Caco-2 (cell line): ENCODE measurements around the gene BTRC. TPM values are rescaled to one million over a fixed set of nuclear protein-coding genes. Genes with fewer than 3 reads are reported as not detected.

ENCODE experiments used
- BruUV-seq: library from RNA; stranded (reverse); fragments of 400-500 nt; replicated peaks from 2 replicates; lab custom pipeline; 2021; lab: Mats Ljungman, UMichigan
- CTCF ChIA-PET: fragments of 300-600 bp; sonication (Branson Sonifier 250); formaldehyde crosslinking; loops from one replicate; lab custom pipeline; 2022; ENCODE audit warnings: antibody characterized with exemption; lab: Charles Lee
- POLR2A ChIA-PET: fragments of 300-600 bp; sonication (Branson Sonifier 250); formaldehyde crosslinking; loops from one replicate; lab custom pipeline; 2022; ENCODE audit warnings: antibody characterized with exemption; lab: Charles Lee
- DNase-seq, 2 experiments: peaks; one replicate each; pipeline versions ENCODE4 v3.0.0 to v3.0.0-alpha.2; 2020 to 2022
- H3K27me3 ChIP-seq: replicated peaks from 2 replicates; pipeline ENCODE4 v1.6.0; 2011; ENCODE audit warnings: low read length; ENCODE audit not compliant: control insufficient read depth, insufficient read depth
- H3K36me3 ChIP-seq: 2 replicates; pipeline ENCODE4 v1.5.1; 2011; ENCODE audit warnings: low read length; ENCODE audit not compliant: control insufficient read depth, insufficient read depth
- H3K4me1 ChIP-seq: fragments of 250-450 bp; sonication (Bioruptor Pico); 2 replicates; pipeline ENCODE4 v1.5.1; 2020; ENCODE audit warnings: mild to moderate bottlenecking
- H3K4me3 ChIP-seq: 2 replicates; pipeline ENCODE4 v1.5.1; 2011; ENCODE audit warnings: low read depth, mild to moderate bottlenecking, control low read depth, low read length
- H3K9me3 ChIP-seq: fragments of 250-450 bp; sonication (Bioruptor Pico); 2 replicates; pipeline ENCODE4 v1.5.1; 2020; ENCODE audit warnings: mild to moderate bottlenecking, moderate library complexity
- H3K27ac Mint-ChIP-seq: one replicate; pipeline ENCODE4 v1.8.0; 2022; ENCODE audit warnings: mixed read lengths; ENCODE audit not compliant: unreplicated experiment
- H3K27me3 Mint-ChIP-seq: one replicate; pipeline ENCODE4 v1.8.0; 2022; ENCODE audit warnings: mixed read lengths; ENCODE audit not compliant: insufficient read depth, unreplicated experiment
- H3K36me3 Mint-ChIP-seq: one replicate; pipeline ENCODE4 v1.8.0; 2022; ENCODE audit warnings: mild to moderate bottlenecking, mixed read lengths; ENCODE audit not compliant: insufficient read depth, unreplicated experiment
- H3K4me1 Mint-ChIP-seq: one replicate; pipeline ENCODE4 v1.8.0; 2022; ENCODE audit warnings: low read depth, mixed read lengths; ENCODE audit not compliant: unreplicated experiment
- H3K4me3 Mint-ChIP-seq: one replicate; pipeline ENCODE4 v1.8.0; 2022; ENCODE audit warnings: mild to moderate bottlenecking, moderate library complexity, mixed read lengths; ENCODE audit not compliant: unreplicated experiment
- H3K9me3 Mint-ChIP-seq: one replicate; pipeline ENCODE4 v1.8.0; 2022; ENCODE audit warnings: mixed read lengths; ENCODE audit not compliant: unreplicated experiment
- intact Hi-C: fragments of 100-400 bp; cut with micrococcal nuclease; formaldehyde crosslinking; loops from one replicate; pipeline ENCODE4 v1.10.0; 2022; ENCODE audit not compliant: unreplicated experiment
- total RNA-seq: library from RNA; stranded (reverse); gene quantifications from 2 replicates; pipeline ENCODE4 v1.2.3, GENCODE V29; 2022
- TF ChIP-seq, protein P1 (sequence below), 2 experiments: fragments of 200-600 bp in 1 of 2; IDR thresholded peaks; 1 replicate in 1 of 2; 2 replicates in 1 of 2; pipeline versions ENCODE4 v1.5.1 to v1.8.0; 2011 to 2022; ENCODE audit warnings: antibody characterized with exemption in 1 of 2, control low read depth in 1 of 2, inconsistent platforms in 1 of 2, low read depth in 1 of 2, low read length in 1 of 2, mild to moderate bottlenecking in 1 of 2, moderate library complexity in 1 of 2; ENCODE audit not compliant: insufficient read depth in 1 of 2, severe bottlenecking in 1 of 2, unreplicated experiment in 1 of 2

Gene BTRC
- total RNA-seq, 1 experiment from 2014 or later, result 19.6 TPM

DNA sequence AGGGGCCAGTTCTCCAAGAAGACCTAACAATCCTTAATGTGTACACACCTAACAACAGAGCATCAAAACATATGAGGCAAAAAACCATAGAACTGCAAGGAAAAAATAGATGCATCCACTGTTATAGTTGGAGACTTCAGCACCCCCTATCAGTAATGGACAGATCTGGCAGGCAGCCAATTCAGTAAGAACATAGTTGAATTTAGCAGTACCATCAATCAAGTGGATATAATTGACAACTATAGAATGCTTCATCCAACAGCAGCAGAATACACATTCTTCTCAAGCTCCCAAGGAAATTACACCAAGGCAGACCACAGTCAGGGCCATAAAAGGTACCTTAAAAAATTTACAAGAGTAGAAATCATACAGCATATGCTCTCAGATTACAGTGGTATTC, 191.9 kb downstream of the BTRC start:
- no peaks in the 10 kb centered on the region for H3K27me3 ChIP-seq
- no peaks in the 10 kb centered on the region for H3K27me3 Mint-ChIP-seq
- no peak overlapping the region for H3K27ac Mint-ChIP-seq
- H3K36me3 ChIP-seq, result no peaks in the 10 kb centered on the region
- CTCF ChIA-PET, result interaction anchor here (0.6 kb wide), 1 partner anchor 485 kb away, joined by 5 read pairs; no protein-coding TSS in a partner anchor
- no peaks in the 10 kb centered on the region for H3K9me3 ChIP-seq
- H3K36me3 Mint-ChIP-seq, result no peaks in the 10 kb centered on the region
- POLR2A ChIA-PET, result no interaction called here
- no peaks in the 10 kb centered on the region for H3K4me1 Mint-ChIP-seq
- no peak overlapping the region for H3K4me3 Mint-ChIP-seq
- no peaks in the 10 kb centered on the region for H3K9me3 Mint-ChIP-seq
- H3K4me3 ChIP-seq, result no peak overlapping the region
- DNase-seq, result no peak
- H3K4me1 ChIP-seq, result no peaks in the 10 kb centered on the region
- intact Hi-C loops, result no loop called here
- no TSS peak for BruUV-seq
- TF ChIP-seq, protein P1, sequence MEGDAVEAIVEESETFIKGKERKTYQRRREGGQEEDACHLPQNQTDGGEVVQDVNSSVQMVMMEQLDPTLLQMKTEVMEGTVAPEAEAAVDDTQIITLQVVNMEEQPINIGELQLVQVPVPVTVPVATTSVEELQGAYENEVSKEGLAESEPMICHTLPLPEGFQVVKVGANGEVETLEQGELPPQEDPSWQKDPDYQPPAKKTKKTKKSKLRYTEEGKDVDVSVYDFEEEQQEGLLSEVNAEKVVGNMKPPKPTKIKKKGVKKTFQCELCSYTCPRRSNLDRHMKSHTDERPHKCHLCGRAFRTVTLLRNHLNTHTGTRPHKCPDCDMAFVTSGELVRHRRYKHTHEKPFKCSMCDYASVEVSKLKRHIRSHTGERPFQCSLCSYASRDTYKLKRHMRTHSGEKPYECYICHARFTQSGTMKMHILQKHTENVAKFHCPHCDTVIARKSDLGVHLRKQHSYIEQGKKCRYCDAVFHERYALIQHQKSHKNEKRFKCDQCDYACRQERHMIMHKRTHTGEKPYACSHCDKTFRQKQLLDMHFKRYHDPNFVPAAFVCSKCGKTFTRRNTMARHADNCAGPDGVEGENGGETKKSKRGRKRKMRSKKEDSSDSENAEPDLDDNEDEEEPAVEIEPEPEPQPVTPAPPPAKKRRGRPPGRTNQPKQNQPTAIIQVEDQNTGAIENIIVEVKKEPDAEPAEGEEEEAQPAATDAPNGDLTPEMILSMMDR (IDR thresholded peaks at IDR 0.05; ENCODE audit: insufficient read depth in 1 of 2, low read depth in 1 of 2, low read length in 1 of 2, severe bottlenecking in 1 of 2, unreplicated experiment in 1 of 2), result no peak

GRCh38 chr10:101550965-101551364, 197.0 kb downstream of the BTRC start:
- CTCF ChIA-PET, result no interaction called here
- H3K27me3 Mint-ChIP-seq, result no peaks in the 10 kb centered on the region
- Histone ChIP-seq H3K4me3 (no peak overlapping the region), H3K9me3 (no peaks in the 10 kb centered on the region), H3K4me1 (no peaks in the 10 kb centered on the region), H3K27me3 (no peaks in the 10 kb centered on the region), H3K36me3 (no peaks in the 10 kb centered on the region)
- no peak overlapping the region for H3K27ac Mint-ChIP-seq
- TF ChIP-seq, protein P1 (IDR thresholded peaks at IDR 0.05; ENCODE audit: insufficient read depth in 1 of 2, low read depth in 1 of 2, low read length in 1 of 2, severe bottlenecking in 1 of 2, unreplicated experiment in 1 of 2), result no peak
- H3K4me1 Mint-ChIP-seq, result no peaks in the 10 kb centered on the region
- BruUV-seq, result no TSS peak
- H3K36me3 Mint-ChIP-seq, result peaks cover 4% of the 10 kb centered on the region
- POLR2A ChIA-PET, result no interaction called here
- H3K4me3 Mint-ChIP-seq, result no peak overlapping the region
- intact Hi-C loops, result no loop called here
- DNase-seq, result no peak
- H3K9me3 Mint-ChIP-seq, result no peaks in the 10 kb centered on the region

DNA sequence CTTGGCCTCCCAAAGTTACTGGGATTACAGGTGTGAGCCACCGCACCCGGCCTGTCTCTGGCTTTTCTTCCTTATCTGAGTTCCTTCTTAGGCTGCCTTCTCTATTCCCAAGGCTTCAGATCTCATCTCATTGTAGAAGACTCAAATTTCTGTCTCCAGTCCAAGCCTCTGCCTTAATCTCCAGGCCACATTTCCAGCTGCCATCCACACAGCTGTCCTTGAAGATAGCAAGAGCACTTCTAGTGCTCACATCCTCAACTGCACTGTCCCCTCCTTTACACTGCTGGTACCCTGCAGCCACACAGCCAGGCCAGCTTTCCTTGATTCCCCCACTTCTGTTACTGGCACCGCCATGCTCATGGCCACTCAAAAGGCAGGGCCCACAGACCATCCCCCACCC, 198.5 kb downstream of the BTRC start:
- Mint-ChIP-seq H3K27ac (no peak overlapping the region), H3K9me3 (no peaks in the 10 kb centered on the region), H3K36me3 (peaks cover 4% of the 10 kb centered on the region), H3K27me3 (no peaks in the 10 kb centered on the region), H3K4me3 (no peak overlapping the region), H3K4me1 (no peaks in the 10 kb centered on the region)
- no peaks in the 10 kb centered on the region for H3K27me3 ChIP-seq
- H3K9me3 ChIP-seq, result no peaks in the 10 kb centered on the region
- DNase-seq, result no peak
- intact Hi-C loops, result no loop called here
- H3K36me3 ChIP-seq, result no peaks in the 10 kb centered on the region
- no peaks in the 10 kb centered on the region for H3K4me1 ChIP-seq
- no TSS peak for BruUV-seq
- TF ChIP-seq, protein P1 (IDR thresholded peaks at IDR 0.05; ENCODE audit: insufficient read depth in 1 of 2, low read depth in 1 of 2, low read length in 1 of 2, severe bottlenecking in 1 of 2, unreplicated experiment in 1 of 2), result no peak
- ChIA-PET CTCF (no interaction called here), POLR2A (no interaction called here)
- no peak overlapping the region for H3K4me3 ChIP-seq
